ENCODE measurements around the gene ZNF101. TPM values are rescaled to one million over a fixed set of nuclear protein-coding genes. Genes with fewer than 3 reads are reported as not detected.
"Not testable (repeated sequence)": the region's sequence is repeated elsewhere in the genome, so short reads cannot be mapped to it uniquely, and the experiment has no call there.

The ZNF101 gene
- total RNA-seq, 3 donors from 2014 or later, result 4.8 to 32.8 (median 16.7) TPM

- Histone ChIP-seq H3K4me1 (no peaks in the 10 kb centered on the region), H3K27me3 (no peaks in the 10 kb centered on the region), H3K36me3 (no peaks in the 10 kb centered on the region), H3K27ac (no peak overlapping the region), H3K4me3 (peak overlapping the region in 2 of 3 donors; percentile 84 to 91), H3K9me3 (no peaks in the 10 kb centered on the region)
- no peak for TF ChIP-seq CTCF (IDR thresholded peaks at IDR 0.05)
- no peak for TF ChIP-seq POLR2AphosphoS5 (IDR thresholded peaks at IDR 0.05)
- TF ChIP-seq POLR2A (IDR thresholded peaks at IDR 0.05), result no peak
- intact Hi-C loops (cut with DNase I; ENCODE audit: low total_unique reads), result no loop called here
- DNase-seq (ENCODE audit: low spot score in 2 of 2), result no peak
These were observed 1.5 kb downstream of the ZNF101 start for GRCh38 chr19:19670070-19670551.

- Histone ChIP-seq H3K9me3 (no peaks in the 10 kb centered on the region), H3K4me1 (no peaks in the 10 kb centered on the region), H3K36me3 (no peaks in the 10 kb centered on the region), H3K27me3 (no peaks in the 10 kb centered on the region), H3K4me3 (no peak overlapping the region), H3K27ac (no peak overlapping the region)
- intact Hi-C loops (cut with DNase I; ENCODE audit: low total_unique reads), result no loop called here
- no peak for TF ChIP-seq POLR2A (IDR thresholded peaks at IDR 0.05)
- no peak for TF ChIP-seq POLR2AphosphoS5 (IDR thresholded peaks at IDR 0.05)
- no peak for TF ChIP-seq CTCF (IDR thresholded peaks at IDR 0.05)
- no peak for DNase-seq (ENCODE audit: low spot score in 2 of 2)
These were observed 4.2 kb downstream of the ZNF101 start for GRCh38 chr19:19672816-19673215.

- Histone ChIP-seq H3K4me1 (no peaks in the 10 kb centered on the region), H3K4me3 (no peak overlapping the region), H3K27me3 (no peaks in the 10 kb centered on the region), H3K36me3 (no peaks in the 10 kb centered on the region), H3K9me3 (peaks cover 8 to 10% of the 10 kb centered on the region in 2 donors), H3K27ac (no peak overlapping the region)
- intact Hi-C loops (cut with DNase I; ENCODE audit: low total_unique reads), result no loop called here
- TF ChIP-seq CTCF (IDR thresholded peaks at IDR 0.05) (no peak), POLR2A (IDR thresholded peaks at IDR 0.05) (no peak), POLR2AphosphoS5 (IDR thresholded peaks at IDR 0.05) (no peak)
- DNase-seq (ENCODE audit: low spot score in 2 of 2), result no peak
These were observed 5.7 kb downstream of the ZNF101 start for GRCh38 chr19:19674315-19674714.

- intact Hi-C loops (cut with DNase I; ENCODE audit: low total_unique reads), result no loop called here
- H3K9me3 ChIP-seq, result peaks cover 17 to 36% of the 10 kb centered on the region in 2 donors
- DNase-seq (ENCODE audit: low spot score in 2 of 2), result no peak
- no peaks in the 10 kb centered on the region for H3K36me3 ChIP-seq
- H3K27ac ChIP-seq, result no peak overlapping the region
- no peak overlapping the region for H3K4me3 ChIP-seq
- TF ChIP-seq CTCF (IDR thresholded peaks at IDR 0.05), result no peak
- TF ChIP-seq POLR2AphosphoS5 (IDR thresholded peaks at IDR 0.05), result no peak
- no peak for TF ChIP-seq POLR2A (IDR thresholded peaks at IDR 0.05)
- H3K27me3 ChIP-seq, result no peaks in the 10 kb centered on the region
- no peaks in the 10 kb centered on the region for H3K4me1 ChIP-seq
These were observed 8.9 kb downstream of the ZNF101 start for GRCh38 chr19:19677579-19677978.

- Histone ChIP-seq H3K9me3 (peaks cover 19 to 51% of the 10 kb centered on the region in 2 donors), H3K27ac (no peak overlapping the region), H3K36me3 (no peaks in the 10 kb centered on the region), H3K27me3 (no peaks in the 10 kb centered on the region), H3K4me1 (no peaks in the 10 kb centered on the region), H3K4me3 (no peak overlapping the region)
- intact Hi-C loops (cut with DNase I; ENCODE audit: low total_unique reads), result no loop called here
- TF ChIP-seq CTCF (IDR thresholded peaks at IDR 0.05) (no peak), POLR2A (IDR thresholded peaks at IDR 0.05) (no peak), POLR2AphosphoS5 (IDR thresholded peaks at IDR 0.05) (no peak)
- no peak for DNase-seq (ENCODE audit: low spot score in 2 of 2)
These were observed 10.8 kb downstream of the ZNF101 start for GRCh38 chr19:19679176-19680073.

- H3K4me3 ChIP-seq; H3K36me3 ChIP-seq; H3K27ac ChIP-seq; DNase-seq (ENCODE audit: low spot score in 2 of 2); H3K4me1 ChIP-seq; intact Hi-C loops (cut with DNase I; ENCODE audit: low total_unique reads); H3K27me3 ChIP-seq: not testable (repeated sequence)
- H3K9me3 ChIP-seq, result peaks cover 29 to 50% of the 10 kb centered on the region in 2 donors
These were observed 17.5 kb downstream of the ZNF101 start for GRCh38 chr19:19686119-19686518.

Data from breast epithelium (tissue), 4 donors.